Activated naive CD4-positive, alpha-beta T cell treated with anti-CD3 and anti-CD28 coated beads, Interleukin-2, amount 50 U/mL, for 16 hours (primary cell): ENCODE measurements around the gene SLC37A1.
A peak's percentile ranks its signal among the peaks of the same experiment; 100 is the strongest.

Experiments
- DNase-seq: peaks from one replicate; pipeline ENCODE4 v3.0.0-alpha.2; 2020

The SLC37A1 gene

GRCh38 chr21:42580793-42581321 is 67.2 kb downstream of the SLC37A1 start:
- no peak for DNase-seq

- DNase-seq: no peak
Measured at GRCh38 chr21:42581336-42581992, 67.8 kb downstream of the SLC37A1 start.

- no peak for DNase-seq
Measured at GRCh38 chr21:42581993-42582786, 68.5 kb downstream of the SLC37A1 start.

- DNase-seq: no peak
Measured at GRCh38 chr21:42582787-42583476, 69.3 kb downstream of the SLC37A1 start.

- no peak for DNase-seq
Measured at GRCh38 chr21:42583477-42584295, 70.0 kb downstream of the SLC37A1 start.

GRCh38 chr21:42584296-42584641 is 70.6 kb downstream of the SLC37A1 start:
- no peak for DNase-seq

- no peak for DNase-seq
Measured at GRCh38 chr21:42585881-42586280, 72.2 kb downstream of the SLC37A1 start.

GRCh38 chr21:42586406-42586805 is 72.8 kb downstream of the SLC37A1 start:
- DNase-seq: no peak

GRCh38 chr21:42587036-42587435 is 73.4 kb downstream of the SLC37A1 start:
- DNase-seq: no peak

- DNase-seq: no peak
Measured at GRCh38 chr21:42590431-42591131, 76.9 kb downstream of the SLC37A1 start.

- DNase-seq: no peak
Measured at GRCh38 chr21:42591170-42591869, 77.7 kb downstream of the SLC37A1 start.

- DNase-seq: no peak
Measured at GRCh38 chr21:42592156-42592820, 78.6 kb downstream of the SLC37A1 start.

GRCh38 chr21:42593007-42593814 is 79.6 kb downstream of the SLC37A1 start:
- peak; percentile 75 for DNase-seq

- no peak for DNase-seq
Measured at GRCh38 chr21:42594616-42595282, 81.1 kb downstream of the SLC37A1 start.

GRCh38 chr21:42595283-42596187 is 81.9 kb downstream of the SLC37A1 start:
- DNase-seq: no peak

- DNase-seq: no peak
Measured at GRCh38 chr21:42596657-42597056, 83.0 kb downstream of the SLC37A1 start.

GRCh38 chr21:42597487-42598158 is 84.0 kb downstream of the SLC37A1 start:
- no peak for DNase-seq
